ENCODE data around the gene MYO18A.

DNA sequence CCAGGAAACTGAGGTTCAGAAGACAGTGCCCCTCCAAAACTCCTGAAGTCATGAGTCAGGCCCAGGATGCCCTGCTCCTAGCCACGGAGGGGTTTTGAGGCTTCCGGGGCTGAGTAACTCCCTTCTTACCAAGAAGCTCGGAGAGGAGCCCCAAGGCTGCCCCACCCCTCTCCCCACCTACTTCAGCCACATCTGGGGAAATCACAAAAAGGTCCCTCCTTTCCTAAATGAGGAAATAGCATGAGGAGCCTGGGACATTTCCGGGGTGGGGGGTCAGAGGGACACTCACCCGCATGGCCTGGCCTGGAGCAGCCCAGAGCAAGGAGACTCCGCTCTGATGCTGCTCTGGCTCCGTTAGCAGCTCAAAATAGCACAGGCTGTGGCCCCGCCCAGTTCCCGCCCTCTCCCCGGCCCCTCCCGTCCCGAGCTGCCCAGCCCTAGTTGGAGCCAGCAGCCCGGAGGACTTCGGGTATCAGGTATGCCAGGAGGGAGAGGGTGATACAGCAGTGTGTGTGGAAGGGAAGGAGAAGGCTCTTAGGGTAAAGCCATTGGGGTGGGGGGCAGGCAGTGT is 40.1 kb downstream of the MYO18A start:
- peak; percentile 44 for TF ChIP-seq POLR2AphosphoS5 (IDR thresholded peaks at IDR 0.05)
- TF ChIP-seq, protein P1, sequence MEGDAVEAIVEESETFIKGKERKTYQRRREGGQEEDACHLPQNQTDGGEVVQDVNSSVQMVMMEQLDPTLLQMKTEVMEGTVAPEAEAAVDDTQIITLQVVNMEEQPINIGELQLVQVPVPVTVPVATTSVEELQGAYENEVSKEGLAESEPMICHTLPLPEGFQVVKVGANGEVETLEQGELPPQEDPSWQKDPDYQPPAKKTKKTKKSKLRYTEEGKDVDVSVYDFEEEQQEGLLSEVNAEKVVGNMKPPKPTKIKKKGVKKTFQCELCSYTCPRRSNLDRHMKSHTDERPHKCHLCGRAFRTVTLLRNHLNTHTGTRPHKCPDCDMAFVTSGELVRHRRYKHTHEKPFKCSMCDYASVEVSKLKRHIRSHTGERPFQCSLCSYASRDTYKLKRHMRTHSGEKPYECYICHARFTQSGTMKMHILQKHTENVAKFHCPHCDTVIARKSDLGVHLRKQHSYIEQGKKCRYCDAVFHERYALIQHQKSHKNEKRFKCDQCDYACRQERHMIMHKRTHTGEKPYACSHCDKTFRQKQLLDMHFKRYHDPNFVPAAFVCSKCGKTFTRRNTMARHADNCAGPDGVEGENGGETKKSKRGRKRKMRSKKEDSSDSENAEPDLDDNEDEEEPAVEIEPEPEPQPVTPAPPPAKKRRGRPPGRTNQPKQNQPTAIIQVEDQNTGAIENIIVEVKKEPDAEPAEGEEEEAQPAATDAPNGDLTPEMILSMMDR (IDR thresholded peaks at IDR 0.05): no peak

Data from prostate gland (tissue), 2 donors.